Globus pallidus (tissue), 1 donor: ENCODE data around the gene CCDC88C.

Experiments used
- DNase-seq: peaks from one replicate; pipeline ENCODE4 v3.0.0-alpha.2; 2015; ENCODE audit warnings: low spot score

Gene CCDC88C

GRCh38 chr14:91367173-91368171, 50.1 kb downstream of the CCDC88C start:
- no peak for DNase-seq

- no peak for DNase-seq
Observed at GRCh38 chr14:91366749-91367148, 50.9 kb downstream of the CCDC88C start.

GRCh38 chr14:91365552-91365951, 52.1 kb downstream of the CCDC88C start:
- DNase-seq = no peak

- no peak for DNase-seq
Observed at GRCh38 chr14:91364524-91365270, 52.9 kb downstream of the CCDC88C start.

- no peak for DNase-seq
Observed at GRCh38 chr14:91363776-91364523, 53.7 kb downstream of the CCDC88C start.

GRCh38 chr14:91361233-91361811, 56.3 kb downstream of the CCDC88C start:
- DNase-seq = no peak

GRCh38 chr14:91360490-91361232, 57.0 kb downstream of the CCDC88C start:
- DNase-seq = no peak

- DNase-seq = no peak
Observed at GRCh38 chr14:91358654-91359220, 58.9 kb downstream of the CCDC88C start.

- DNase-seq = no peak
Observed at GRCh38 chr14:91358025-91358319, 59.6 kb downstream of the CCDC88C start.

- DNase-seq = no peak
Observed at GRCh38 chr14:91357272-91358024, 60.2 kb downstream of the CCDC88C start.

- no peak for DNase-seq
Observed at GRCh38 chr14:91356181-91356763, 61.3 kb downstream of the CCDC88C start.

- DNase-seq = no peak
Observed at GRCh38 chr14:91354979-91355685, 62.5 kb downstream of the CCDC88C start.

GRCh38 chr14:91354221-91354916, 63.3 kb downstream of the CCDC88C start:
- DNase-seq = no peak

- no peak for DNase-seq
Observed at GRCh38 chr14:91352728-91353692, 64.6 kb downstream of the CCDC88C start.

GRCh38 chr14:91352053-91352452, 65.6 kb downstream of the CCDC88C start:
- DNase-seq = no peak

GRCh38 chr14:91351512-91351862, 66.1 kb downstream of the CCDC88C start:
- no peak for DNase-seq

- DNase-seq = no peak
Observed at GRCh38 chr14:91350813-91351511, 66.7 kb downstream of the CCDC88C start.
